Esophagus muscularis mucosa (tissue), 4 donors: ENCODE measurements around the gene STOX2. TPM values are rescaled to one million over a fixed set of nuclear protein-coding genes. Genes with fewer than 3 reads are reported as not detected.

Experiments
- DNase-seq: peaks from one replicate; pipeline ENCODE4 v3.0.0-alpha.2; 2017; ENCODE audit errors: extremely low spot score
- H3K27ac ChIP-seq, 4 donors: fragments of 200-600 bp; sonication (generic); replicated peaks in 1 of 4; 1 replicate in 3 of 4; 2 replicates in 1 of 4; pipeline ENCODE4 v1.5.1; 2016 to 2019; ENCODE audit warnings: mild to moderate bottlenecking in 1 of 4
- H3K27me3 ChIP-seq, 4 donors: fragments of 200-600 bp; sonication (generic); one replicate each; pipeline versions ENCODE4 v1.5.1 to v1.6.0; 2016 to 2019
- H3K36me3 ChIP-seq, 4 donors: fragments of 200-600 bp; sonication (generic); one replicate each; pipeline ENCODE4 v1.5.1; 2016 to 2019
- H3K4me1 ChIP-seq, 4 donors: fragments of 200-600 bp; sonication (generic); one replicate each; pipeline ENCODE4 v1.5.1; 2016 to 2019
- H3K4me3 ChIP-seq, 4 donors: fragments of 200-600 bp; sonication (generic); 1 replicate in 2 of 4; 2 replicates in 2 of 4; pipeline ENCODE4 v1.5.1; 2016 to 2019; ENCODE audit warnings: mild to moderate bottlenecking in 4 of 4, moderate library complexity in 1 of 4
- H3K9me3 ChIP-seq, 4 donors: fragments of 200-600 bp; sonication (generic); 1 replicate in 3 of 4; 2 replicates in 1 of 4; pipeline ENCODE4 v1.5.1; 2016 to 2019
- EP300 ChIP-seq: sonication (generic); formaldehyde crosslinking; IDR thresholded peaks from one replicate; pipeline ENCODE4 v1.6.1; 2017; ENCODE audit warnings: antibody characterized with exemption
- POLR2A ChIP-seq: fragments of 450-650 bp; IDR thresholded peaks from one replicate; pipeline ENCODE4 v1.6.1; 2017; ENCODE audit warnings: antibody characterized with exemption, moderate library complexity, mild to moderate bottlenecking, low read depth
- POLR2AphosphoS5 ChIP-seq, 2 donors: sonication (generic); formaldehyde crosslinking; IDR thresholded peaks; one replicate each; pipeline ENCODE4 v1.6.1; 2017; ENCODE audit warnings: antibody characterized with exemption in 2 of 2
- whole genome bisulfite sequencing: methylation state at CpG from one replicate; pipeline ENCODE4 v1.1.5; 2018; 5-methylcytosine and 5-hydroxymethylcytosine counted together
- intact Hi-C: fragments of 100-400 bp; cut with DNase I; formaldehyde crosslinking; loops from one replicate; pipeline ENCODE4 v1.15.1; 2023
- total RNA-seq, 4 donors: library from RNA; depleted of rRNA; stranded (reverse); fragments of >200 nt; gene quantifications; one replicate each; pipeline versions ENCODE4 v1.1.0 to v1.2.1, GENCODE V29; 2016
- TF ChIP-seq, protein P1 (sequence below), 3 experiments: fragments of 200-600 bp in 2 of 3; fragments of 450-650 bp in 1 of 3; sonication (generic) in 2 of 3; IDR thresholded peaks; one replicate each; pipeline ENCODE4 v1.5.1; 2017 to 2019; ENCODE audit warnings: antibody characterized with exemption in 3 of 3, mild to moderate bottlenecking in 2 of 3, moderate library complexity in 1 of 3

The STOX2 gene
- total RNA-seq, 4 donors from 2014 or later: 7.0 to 11.7 (median 10.5) TPM

DNA sequence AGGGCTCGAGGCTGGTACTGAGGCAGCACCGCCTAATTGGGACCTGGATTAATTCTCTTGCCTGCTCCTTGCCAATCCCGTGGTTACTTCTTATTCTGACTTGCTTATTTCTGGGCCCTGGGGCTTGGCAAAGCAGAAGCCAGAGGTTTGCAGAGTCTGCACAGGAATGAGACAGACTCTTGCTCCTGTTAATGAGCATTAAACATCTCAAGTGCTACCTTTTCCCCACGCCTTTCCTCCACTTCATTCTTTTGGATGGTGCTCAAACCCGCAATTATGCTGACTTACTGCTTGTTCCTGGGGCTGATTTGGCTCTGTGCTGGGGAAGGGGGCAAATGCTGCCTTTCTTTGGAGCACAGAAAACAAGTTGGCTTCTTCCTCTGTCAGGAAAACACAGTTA is 16.5 kb upstream of the STOX2 start:
- H3K27ac ChIP-seq: no peak overlapping the region
- H3K9me3 ChIP-seq: no peaks in the 10 kb centered on the region
- no peaks in the 10 kb centered on the region for H3K27me3 ChIP-seq
- no peak for TF ChIP-seq POLR2AphosphoS5 (IDR thresholded peaks at IDR 0.05)
- TF ChIP-seq, protein P1, sequence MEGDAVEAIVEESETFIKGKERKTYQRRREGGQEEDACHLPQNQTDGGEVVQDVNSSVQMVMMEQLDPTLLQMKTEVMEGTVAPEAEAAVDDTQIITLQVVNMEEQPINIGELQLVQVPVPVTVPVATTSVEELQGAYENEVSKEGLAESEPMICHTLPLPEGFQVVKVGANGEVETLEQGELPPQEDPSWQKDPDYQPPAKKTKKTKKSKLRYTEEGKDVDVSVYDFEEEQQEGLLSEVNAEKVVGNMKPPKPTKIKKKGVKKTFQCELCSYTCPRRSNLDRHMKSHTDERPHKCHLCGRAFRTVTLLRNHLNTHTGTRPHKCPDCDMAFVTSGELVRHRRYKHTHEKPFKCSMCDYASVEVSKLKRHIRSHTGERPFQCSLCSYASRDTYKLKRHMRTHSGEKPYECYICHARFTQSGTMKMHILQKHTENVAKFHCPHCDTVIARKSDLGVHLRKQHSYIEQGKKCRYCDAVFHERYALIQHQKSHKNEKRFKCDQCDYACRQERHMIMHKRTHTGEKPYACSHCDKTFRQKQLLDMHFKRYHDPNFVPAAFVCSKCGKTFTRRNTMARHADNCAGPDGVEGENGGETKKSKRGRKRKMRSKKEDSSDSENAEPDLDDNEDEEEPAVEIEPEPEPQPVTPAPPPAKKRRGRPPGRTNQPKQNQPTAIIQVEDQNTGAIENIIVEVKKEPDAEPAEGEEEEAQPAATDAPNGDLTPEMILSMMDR (IDR thresholded peaks at IDR 0.05): no peak
- no peaks in the 10 kb centered on the region for H3K36me3 ChIP-seq
- 86% methylated on average over 5 of the region's 5 CpGs for WGBS
- no peak for DNase-seq
- no peak overlapping the region for H3K4me3 ChIP-seq
- no peaks in the 10 kb centered on the region for H3K4me1 ChIP-seq
- intact Hi-C loops: no loop called here

DNA sequence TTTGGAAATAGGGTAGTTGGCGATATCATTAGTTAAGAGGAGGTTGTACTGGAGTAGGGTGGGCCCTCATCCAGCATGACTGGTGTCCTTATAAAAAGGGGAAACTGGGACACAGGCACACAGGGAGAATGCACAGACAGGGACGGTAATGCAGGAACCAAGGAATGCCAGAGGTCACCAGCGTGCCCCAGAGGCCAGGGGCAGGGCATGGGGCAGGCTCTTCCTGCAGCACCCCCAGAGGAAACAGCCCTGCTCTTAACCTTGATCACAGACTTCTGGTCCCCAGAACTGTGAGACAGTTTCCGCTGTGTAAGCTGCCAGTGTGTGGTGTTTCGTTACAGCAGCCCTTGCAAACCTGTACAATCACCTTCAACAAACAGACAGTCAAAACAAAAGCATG is 15.9 kb upstream of the STOX2 start:
- intact Hi-C loops: no loop called here
- 77% methylated on average over 5 of the region's 5 CpGs for WGBS
- DNase-seq: no peak
- H3K4me3 ChIP-seq: no peak overlapping the region
- H3K36me3 ChIP-seq: no peaks in the 10 kb centered on the region
- H3K27ac ChIP-seq: no peak overlapping the region
- H3K27me3 ChIP-seq: no peaks in the 10 kb centered on the region
- no peaks in the 10 kb centered on the region for H3K9me3 ChIP-seq
- no peak for TF ChIP-seq EP300
- TF ChIP-seq POLR2A: no peak
- TF ChIP-seq, protein P1 (IDR thresholded peaks at IDR 0.05): no peak
- no peak for TF ChIP-seq POLR2AphosphoS5 (IDR thresholded peaks at IDR 0.05)
- no peaks in the 10 kb centered on the region for H3K4me1 ChIP-seq

DNA sequence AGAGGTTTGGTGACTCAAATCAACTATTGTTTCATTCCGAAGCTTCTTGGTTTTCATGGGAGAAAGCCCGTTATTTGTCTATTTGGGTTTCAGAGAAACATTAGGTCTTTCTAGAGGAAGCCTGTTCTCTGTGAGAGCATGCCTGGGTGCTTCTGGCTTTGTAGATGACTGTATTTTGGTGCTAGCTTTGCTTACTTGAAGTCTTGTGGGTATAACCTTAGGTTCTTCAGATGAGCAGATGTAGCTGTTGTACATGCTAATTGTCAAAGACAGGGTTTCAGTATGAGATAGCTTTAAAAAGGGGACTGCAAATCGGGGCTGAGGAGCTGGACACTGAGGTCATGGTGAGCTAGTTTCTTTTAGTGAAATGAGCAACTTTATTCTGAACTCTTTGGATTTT is 7.9 kb upstream of the STOX2 start:
- no peaks in the 10 kb centered on the region for H3K27me3 ChIP-seq
- no peak overlapping the region for H3K4me3 ChIP-seq
- no peaks in the 10 kb centered on the region for H3K36me3 ChIP-seq
- no peak overlapping the region for H3K27ac ChIP-seq
- no peaks in the 10 kb centered on the region for H3K4me1 ChIP-seq
- TF ChIP-seq POLR2A: no peak
- TF ChIP-seq POLR2AphosphoS5 (IDR thresholded peaks at IDR 0.05): no peak
- TF ChIP-seq, protein P1 (IDR thresholded peaks at IDR 0.05): no peak
- no peak for TF ChIP-seq EP300
- intact Hi-C loops: no loop called here
- no peak for DNase-seq
- 95% methylated on average over 3 of the region's 3 CpGs for WGBS
- H3K9me3 ChIP-seq: peaks cover 0 to 9% (median 0%) of the 10 kb centered on the region in 4 donors

DNA sequence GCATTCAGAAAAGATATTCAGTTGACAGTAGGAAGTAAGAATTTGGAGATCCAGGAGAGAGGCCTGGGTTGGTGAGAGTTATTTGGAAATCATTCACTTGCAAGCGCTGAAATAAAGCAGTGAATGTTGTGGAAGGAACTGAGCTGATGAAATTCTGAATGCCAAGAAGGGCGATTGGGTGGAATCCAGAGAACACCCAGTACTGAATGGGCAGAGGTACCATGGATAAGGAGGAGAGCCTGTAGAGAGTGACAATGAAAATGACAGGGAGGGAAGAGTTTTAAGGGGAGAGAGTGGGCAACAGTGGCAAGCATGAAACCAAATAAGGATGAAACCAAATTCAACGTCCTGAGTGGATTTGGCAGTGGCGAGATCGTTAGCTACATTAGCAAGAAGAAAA is 6.7 kb upstream of the STOX2 start:
- TF ChIP-seq, protein P1 (IDR thresholded peaks at IDR 0.05): no peak
- TF ChIP-seq EP300 (no peak), POLR2A (no peak), POLR2AphosphoS5 (IDR thresholded peaks at IDR 0.05) (no peak)
- Histone ChIP-seq H3K27me3 (no peaks in the 10 kb centered on the region), H3K27ac (no peak overlapping the region), H3K4me3 (no peak overlapping the region), H3K4me1 (no peaks in the 10 kb centered on the region), H3K36me3 (no peaks in the 10 kb centered on the region), H3K9me3 (peaks cover 0 to 9% (median 0%) of the 10 kb centered on the region in 4 donors)
- WGBS: 90% methylated on average over 5 of the region's 5 CpGs
- intact Hi-C loops: no loop called here
- DNase-seq: no peak

DNA sequence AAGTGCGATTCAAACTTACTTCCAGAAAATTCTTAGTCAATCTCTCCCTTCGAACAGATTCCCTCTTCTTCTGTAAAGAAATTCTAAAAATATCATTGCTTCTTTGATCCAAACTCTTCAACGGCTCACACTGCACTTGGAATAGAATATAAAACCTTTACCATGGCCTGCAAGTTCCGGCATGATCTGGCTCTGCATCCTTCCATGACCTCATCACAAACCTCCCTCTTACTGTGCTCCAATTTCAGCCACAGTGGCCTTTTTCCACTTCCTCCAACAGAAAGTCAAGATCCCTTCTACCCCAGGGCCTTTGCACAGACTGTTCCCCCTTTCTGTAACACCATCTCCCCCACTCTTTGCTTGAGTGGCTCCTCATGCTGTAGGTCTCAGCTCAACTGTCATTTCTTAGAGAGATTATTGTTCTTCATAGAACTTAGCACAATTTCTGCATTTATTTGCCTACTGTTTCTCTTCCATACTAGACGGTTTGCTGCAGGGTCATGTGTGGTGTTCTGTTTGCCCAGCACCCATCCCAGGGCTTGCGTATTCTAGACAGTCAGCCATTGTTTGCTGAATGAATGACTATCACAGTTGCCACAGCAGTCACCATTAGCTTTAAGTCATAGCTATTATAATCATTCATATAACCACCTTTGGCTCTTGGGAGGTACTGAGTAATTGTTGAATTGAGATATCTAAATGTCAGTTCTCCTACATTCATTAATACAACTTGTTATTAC is 1.9 kb upstream of the STOX2 start:
- Histone ChIP-seq H3K4me1 (peaks cover 11 to 32% (median 29%) of the 10 kb centered on the region in 4 donors), H3K4me3 (no peak overlapping the region), H3K36me3 (no peaks in the 10 kb centered on the region), H3K27me3 (no peaks in the 10 kb centered on the region), H3K27ac (no peak overlapping the region), H3K9me3 (peaks cover 0 to 9% (median 0%) of the 10 kb centered on the region in 4 donors)
- no peak for DNase-seq
- TF ChIP-seq EP300: no peak
- TF ChIP-seq POLR2AphosphoS5 (IDR thresholded peaks at IDR 0.05): no peak
- TF ChIP-seq, protein P1 (IDR thresholded peaks at IDR 0.05): no peak
- no peak for TF ChIP-seq POLR2A
- intact Hi-C loops: no loop called here
- WGBS: 90% methylated on average over 6 of the region's 6 CpGs
